Ureter (tissue), 1 donor: Measurements from ENCODE around the gene IFT81. TPM values are rescaled to one million over a fixed set of nuclear protein-coding genes. Genes with fewer than 3 reads are reported as not detected.
A peak's percentile ranks its signal among the peaks of the same experiment; 100 is the strongest.
"Not testable (repeated sequence)": the region's sequence is repeated elsewhere in the genome, so short reads cannot be mapped to it uniquely, and the experiment has no call there.

Experiments
- DNase-seq: peaks from one replicate; pipeline ENCODE4 v3.0.0-alpha.2; 2020; ENCODE audit warnings: low spot score
- total RNA-seq: library from RNA; stranded (reverse); gene quantifications from one replicate; pipeline ENCODE4 v1.2.4, GENCODE V29; 2023
- donor health status: DM: yes; HTN: yes; CAD: no.

The IFT81 gene
- total RNA-seq, result 21.9 TPM

- DNase-seq, result peak; percentile 97
These were observed at the start of gene IFT81 for GRCh38 chr12:110124269-110124995. Gene IFT81, plus strand, starts transcription at chr12:110124357. Its CDS starts 3,024 bp downstream, at chr12:110127381.

GRCh38 chr12:110075880-110076279, 48.3 kb upstream of the IFT81 start:
- no peak for DNase-seq

- no peak for DNase-seq
These were observed 46.4 kb upstream of the IFT81 start for GRCh38 chr12:110077800-110078199.

- peak; percentile 47 for DNase-seq
These were observed 44.4 kb upstream of the IFT81 start for GRCh38 chr12:110079477-110080400.

GRCh38 chr12:110080410-110080809, 43.7 kb upstream of the IFT81 start:
- no peak for DNase-seq

- DNase-seq, result no peak
These were observed 39.7 kb upstream of the IFT81 start for GRCh38 chr12:110084314-110085015.

- DNase-seq, result not testable (repeated sequence)
These were observed 35.9 kb upstream of the IFT81 start for GRCh38 chr12:110088216-110088615.

- no peak for DNase-seq
These were observed 35.2 kb upstream of the IFT81 start for GRCh38 chr12:110088936-110089335.

GRCh38 chr12:110090266-110091135, 33.7 kb upstream of the IFT81 start:
- no peak for DNase-seq

- DNase-seq, result no peak
These were observed 32.9 kb upstream of the IFT81 start for GRCh38 chr12:110091136-110091711.

GRCh38 chr12:110093631-110094311, 30.4 kb upstream of the IFT81 start:
- no peak for DNase-seq

- DNase-seq, result peak; percentile 65
These were observed 23.7 kb upstream of the IFT81 start for GRCh38 chr12:110100315-110100970.

GRCh38 chr12:110102255-110102654, 21.9 kb upstream of the IFT81 start:
- DNase-seq, result no peak

- DNase-seq, result no peak
These were observed 19.7 kb upstream of the IFT81 start for GRCh38 chr12:110104188-110105094.

- DNase-seq, result no peak
These were observed 19.0 kb upstream of the IFT81 start for GRCh38 chr12:110105159-110105558.

GRCh38 chr12:110105986-110106385, 18.2 kb upstream of the IFT81 start:
- DNase-seq, result no peak

- DNase-seq, result peak; percentile 72
These were observed 16.5 kb upstream of the IFT81 start for GRCh38 chr12:110107369-110108281.
